ENCODE measurements around the gene GRIK2. TPM values are rescaled to one million over a fixed set of nuclear protein-coding genes. Genes with fewer than 3 reads are reported as not detected.

GRIK2 gene
- total and polyA plus RNA-seq, 2 donors (not counting 3 experiments of a cell fraction or from before 2014, with no cell fraction given), result not detected

DNA sequence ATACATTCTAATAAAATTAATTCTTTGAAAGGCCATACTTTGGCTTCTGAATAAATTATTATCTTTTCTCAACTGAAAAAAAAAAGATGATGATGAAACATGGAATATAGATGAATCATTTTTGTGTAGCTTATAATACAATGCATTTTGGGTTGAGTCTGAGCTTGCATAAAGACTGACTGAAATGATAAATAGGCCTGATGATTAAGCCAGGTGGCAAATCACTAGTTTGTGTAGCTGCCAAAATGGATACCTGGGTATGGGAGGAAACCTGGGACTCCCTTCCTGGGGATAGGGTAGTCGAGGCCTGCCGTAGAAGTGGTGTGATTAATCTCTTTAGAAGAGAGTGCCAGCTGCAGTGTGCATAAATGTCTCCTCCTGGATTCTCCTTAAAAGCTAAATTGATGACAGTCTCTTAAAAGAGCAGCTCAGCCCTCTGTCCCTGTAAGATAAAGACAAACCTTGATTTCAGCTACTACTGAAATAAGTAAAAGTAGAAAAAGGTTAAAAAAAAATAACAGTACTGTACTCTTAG is 275.1 kb downstream of the GRIK2 start:
- no peak overlapping the region for H3K4me3 ChIP-seq (replicated peaks in 1 of 3; ENCODE audit: insufficient read depth in 1 of 3, low read depth in 1 of 3, low read length in 3 of 3)
- DNase-seq (ENCODE audit: low read depth, low spot score) (no peak), FAIRE-seq (no peak)
- no peak overlapping the region for H3K27ac ChIP-seq (ENCODE audit: insufficient read depth, low read depth, low read length)
- H3K9ac ChIP-seq (replicated peaks; ENCODE audit: extremely low read depth, insufficient read depth, low read length), result no peak overlapping the region
- ChIA-PET CTCF (no interaction called here), POLR2A (no interaction called here)
- TF ChIP-seq POLR2AphosphoS5 (IDR thresholded peaks at IDR 0.05; ENCODE audit: insufficient read depth, low read depth, low read length) (no peak), GATA2 (IDR thresholded peaks at IDR 0.05; ENCODE audit: insufficient read depth, insufficient read length, low read depth, low read length) (no peak), FOS (IDR thresholded peaks at IDR 0.05; ENCODE audit: borderline replicate concordance, insufficient read depth, low read length) (no peak), EZH2 (IDR thresholded peaks at IDR 0.05; ENCODE audit: borderline replicate concordance, low read depth, low read length, severe bottlenecking) (no peak), MYC (IDR thresholded peaks at IDR 0.05; ENCODE audit: low read depth, low read length) (no peak), POLR2A (IDR thresholded peaks at IDR 0.05; ENCODE audit: low read depth, low read length) (no peak), JUN (IDR thresholded peaks at IDR 0.05; ENCODE audit: borderline replicate concordance, insufficient read depth, insufficient read length, low read depth) (no peak)
- TF ChIP-seq, protein P1, sequence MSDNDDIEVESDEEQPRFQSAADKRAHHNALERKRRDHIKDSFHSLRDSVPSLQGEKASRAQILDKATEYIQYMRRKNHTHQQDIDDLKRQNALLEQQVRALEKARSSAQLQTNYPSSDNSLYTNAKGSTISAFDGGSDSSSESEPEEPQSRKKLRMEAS (IDR thresholded peaks at IDR 0.05; ENCODE audit: insufficient read depth, insufficient read length), result no peak
- no peaks in the 10 kb centered on the region for H3K9me1 ChIP-seq (replicated peaks; ENCODE audit: control insufficient read depth, extremely low read depth, insufficient read depth, low read length)
- no peaks in the 10 kb centered on the region for H3K4me1 ChIP-seq (ENCODE audit: control insufficient read depth, extremely low read depth, insufficient read depth, low read length)
- H2AFZ ChIP-seq (ENCODE audit: low read depth, low read length), result no peak overlapping the region
- H3K9me3 ChIP-seq (replicated peaks; ENCODE audit: control insufficient read depth, insufficient read depth, low read length), result no peaks in the 10 kb centered on the region
- H3K36me3 ChIP-seq (ENCODE audit: control insufficient read depth in 2 of 2, extremely low read depth in 1 of 2, insufficient read depth in 2 of 2, low read length in 2 of 2), result no peaks in the 10 kb centered on the region
- intact Hi-C loops (cut with micrococcal nuclease) (no loop called here), dilution Hi-C loops (cut with MboI; ENCODE audit: extremely low pct_ligation_motif_present, low sequenced_read_pairs) (no loop called here)
- no peak overlapping the region for H3K4me2 ChIP-seq (ENCODE audit: insufficient read depth, low read length)
- BruUV-seq (replicated peaks), result no TSS peak
- no peaks in the 10 kb centered on the region for H4K20me1 ChIP-seq (replicated peaks; ENCODE audit: control insufficient read depth, extremely low read depth, insufficient read depth, low read length)
- H3K79me2 ChIP-seq (ENCODE audit: control insufficient read depth, insufficient read depth, low read length), result no peaks in the 10 kb centered on the region
- H3K27me3 ChIP-seq (ENCODE audit: control insufficient read depth in 2 of 2, insufficient read depth in 2 of 2, low read length in 2 of 2), result no peaks in the 10 kb centered on the region

DNA sequence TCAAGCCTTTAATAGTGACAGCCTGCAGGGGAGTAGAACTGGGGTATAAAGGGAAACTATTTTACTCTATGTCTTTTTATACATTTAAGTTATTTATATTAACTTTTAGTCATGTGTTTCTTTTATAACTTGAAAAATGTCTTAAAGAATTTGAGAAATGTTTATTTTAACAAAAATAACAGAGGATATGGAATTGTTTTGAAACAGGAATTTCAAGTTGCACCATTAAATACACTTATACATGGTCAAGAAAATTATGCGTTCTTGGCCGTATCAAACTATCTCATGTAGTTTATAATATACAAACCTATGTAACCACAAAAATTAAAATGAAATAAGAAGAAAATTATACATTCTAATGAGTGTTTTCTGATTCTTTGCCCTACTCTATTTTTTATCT is 282.7 kb downstream of the GRIK2 start:
- dilution Hi-C loops (cut with MboI; ENCODE audit: extremely low pct_ligation_motif_present, low sequenced_read_pairs) (no loop called here), intact Hi-C loops (cut with micrococcal nuclease) (no loop called here)
- BruUV-seq (replicated peaks), result no TSS peak
- Histone ChIP-seq H2AFZ (ENCODE audit: low read depth, low read length) (no peak overlapping the region), H3K27ac (ENCODE audit: insufficient read depth, low read depth, low read length) (no peak overlapping the region), H3K9me3 (replicated peaks; ENCODE audit: control insufficient read depth, insufficient read depth, low read length) (no peaks in the 10 kb centered on the region), H3K79me2 (ENCODE audit: control insufficient read depth, insufficient read depth, low read length) (no peaks in the 10 kb centered on the region), H3K4me3 (replicated peaks in 1 of 3; ENCODE audit: insufficient read depth in 1 of 3, low read depth in 1 of 3, low read length in 3 of 3) (no peak overlapping the region), H4K20me1 (replicated peaks; ENCODE audit: control insufficient read depth, extremely low read depth, insufficient read depth, low read length) (no peaks in the 10 kb centered on the region), H3K4me2 (ENCODE audit: insufficient read depth, low read length) (no peak overlapping the region), H3K4me1 (ENCODE audit: control insufficient read depth, extremely low read depth, insufficient read depth, low read length) (no peaks in the 10 kb centered on the region), H3K9ac (replicated peaks; ENCODE audit: extremely low read depth, insufficient read depth, low read length) (no peak overlapping the region), H3K9me1 (replicated peaks; ENCODE audit: control insufficient read depth, extremely low read depth, insufficient read depth, low read length) (no peaks in the 10 kb centered on the region), H3K27me3 (ENCODE audit: control insufficient read depth in 2 of 2, insufficient read depth in 2 of 2, low read length in 2 of 2) (no peaks in the 10 kb centered on the region), H3K36me3 (ENCODE audit: control insufficient read depth in 2 of 2, extremely low read depth in 1 of 2, insufficient read depth in 2 of 2, low read length in 2 of 2) (no peaks in the 10 kb centered on the region)
- CTCF ChIA-PET, result no interaction called here
- POLR2A ChIA-PET, result no interaction called here
- DNase-seq (ENCODE audit: low read depth, low spot score), result no peak
- no peak for FAIRE-seq
- TF ChIP-seq, protein P2, sequence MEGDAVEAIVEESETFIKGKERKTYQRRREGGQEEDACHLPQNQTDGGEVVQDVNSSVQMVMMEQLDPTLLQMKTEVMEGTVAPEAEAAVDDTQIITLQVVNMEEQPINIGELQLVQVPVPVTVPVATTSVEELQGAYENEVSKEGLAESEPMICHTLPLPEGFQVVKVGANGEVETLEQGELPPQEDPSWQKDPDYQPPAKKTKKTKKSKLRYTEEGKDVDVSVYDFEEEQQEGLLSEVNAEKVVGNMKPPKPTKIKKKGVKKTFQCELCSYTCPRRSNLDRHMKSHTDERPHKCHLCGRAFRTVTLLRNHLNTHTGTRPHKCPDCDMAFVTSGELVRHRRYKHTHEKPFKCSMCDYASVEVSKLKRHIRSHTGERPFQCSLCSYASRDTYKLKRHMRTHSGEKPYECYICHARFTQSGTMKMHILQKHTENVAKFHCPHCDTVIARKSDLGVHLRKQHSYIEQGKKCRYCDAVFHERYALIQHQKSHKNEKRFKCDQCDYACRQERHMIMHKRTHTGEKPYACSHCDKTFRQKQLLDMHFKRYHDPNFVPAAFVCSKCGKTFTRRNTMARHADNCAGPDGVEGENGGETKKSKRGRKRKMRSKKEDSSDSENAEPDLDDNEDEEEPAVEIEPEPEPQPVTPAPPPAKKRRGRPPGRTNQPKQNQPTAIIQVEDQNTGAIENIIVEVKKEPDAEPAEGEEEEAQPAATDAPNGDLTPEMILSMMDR (IDR thresholded peaks at IDR 0.05; ENCODE audit: extremely low read depth in 1 of 2, insufficient read depth in 1 of 2, low read depth in 1 of 2, low read length in 2 of 2), result no peak
- TF ChIP-seq POLR2AphosphoS5 (IDR thresholded peaks at IDR 0.05; ENCODE audit: insufficient read depth, low read depth, low read length) (no peak), GATA2 (IDR thresholded peaks at IDR 0.05; ENCODE audit: insufficient read depth, insufficient read length, low read depth, low read length) (no peak), MYC (IDR thresholded peaks at IDR 0.05; ENCODE audit: low read depth, low read length) (no peak), EZH2 (IDR thresholded peaks at IDR 0.05; ENCODE audit: borderline replicate concordance, low read depth, low read length, severe bottlenecking) (no peak), FOS (IDR thresholded peaks at IDR 0.05; ENCODE audit: borderline replicate concordance, insufficient read depth, low read length) (no peak), JUN (IDR thresholded peaks at IDR 0.05; ENCODE audit: borderline replicate concordance, insufficient read depth, insufficient read length, low read depth) (no peak), POLR2A (IDR thresholded peaks at IDR 0.05; ENCODE audit: low read depth, low read length) (no peak)
- TF ChIP-seq, protein P1 (IDR thresholded peaks at IDR 0.05; ENCODE audit: insufficient read depth, insufficient read length), result no peak

Data from endothelial cell of umbilical vein (primary cell).